ENCODE results near the gene FRAS1. TPM values are rescaled to one million over a fixed set of nuclear protein-coding genes. Genes with fewer than 3 reads are reported as not detected.

FRAS1 gene
- total RNA-seq, 1 donor from 2014 or later = 8.8 TPM

DNA sequence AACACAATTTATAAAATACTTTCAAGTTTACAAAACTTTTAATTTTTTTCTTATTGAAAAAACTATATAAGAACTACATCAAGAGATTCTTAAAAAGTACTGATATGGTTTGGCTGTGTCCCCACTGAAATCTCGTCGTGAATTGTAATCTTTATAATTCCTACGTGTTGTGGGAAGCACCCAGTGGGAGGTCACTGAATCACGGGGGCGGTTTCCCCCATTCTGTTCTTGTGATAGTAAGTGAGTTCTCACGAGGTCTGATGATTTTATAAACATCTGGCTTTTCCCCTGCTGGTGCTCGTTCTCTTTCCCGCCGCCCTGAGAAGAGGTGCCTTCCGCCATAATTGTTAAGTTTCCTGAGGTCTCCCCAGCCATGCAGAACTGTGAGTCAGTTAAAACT, 88.5 kb downstream of the FRAS1 start:
- H3K9me3 ChIP-seq = no peaks in the 10 kb centered on the region
- TF ChIP-seq POLR2AphosphoS5 (IDR thresholded peaks at IDR 0.05; ENCODE audit: insufficient read depth in 1 of 2, low read depth in 1 of 2) (no peak), POLR2A (IDR thresholded peaks at IDR 0.05) (no peak)
- TF ChIP-seq, protein P1, sequence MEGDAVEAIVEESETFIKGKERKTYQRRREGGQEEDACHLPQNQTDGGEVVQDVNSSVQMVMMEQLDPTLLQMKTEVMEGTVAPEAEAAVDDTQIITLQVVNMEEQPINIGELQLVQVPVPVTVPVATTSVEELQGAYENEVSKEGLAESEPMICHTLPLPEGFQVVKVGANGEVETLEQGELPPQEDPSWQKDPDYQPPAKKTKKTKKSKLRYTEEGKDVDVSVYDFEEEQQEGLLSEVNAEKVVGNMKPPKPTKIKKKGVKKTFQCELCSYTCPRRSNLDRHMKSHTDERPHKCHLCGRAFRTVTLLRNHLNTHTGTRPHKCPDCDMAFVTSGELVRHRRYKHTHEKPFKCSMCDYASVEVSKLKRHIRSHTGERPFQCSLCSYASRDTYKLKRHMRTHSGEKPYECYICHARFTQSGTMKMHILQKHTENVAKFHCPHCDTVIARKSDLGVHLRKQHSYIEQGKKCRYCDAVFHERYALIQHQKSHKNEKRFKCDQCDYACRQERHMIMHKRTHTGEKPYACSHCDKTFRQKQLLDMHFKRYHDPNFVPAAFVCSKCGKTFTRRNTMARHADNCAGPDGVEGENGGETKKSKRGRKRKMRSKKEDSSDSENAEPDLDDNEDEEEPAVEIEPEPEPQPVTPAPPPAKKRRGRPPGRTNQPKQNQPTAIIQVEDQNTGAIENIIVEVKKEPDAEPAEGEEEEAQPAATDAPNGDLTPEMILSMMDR (IDR thresholded peaks at IDR 0.05) = no peak
- peaks cover 8% of the 10 kb centered on the region for H3K4me1 ChIP-seq
- no peak overlapping the region for H3K4me3 ChIP-seq
- H3K27me3 ChIP-seq = no peaks in the 10 kb centered on the region
- DNase-seq (ENCODE audit: extremely low spot score in 2 of 2) = no peak
- intact Hi-C loops (cut with DNase I) = no loop called here
- H3K27ac ChIP-seq = no peak overlapping the region
- no peaks in the 10 kb centered on the region for H3K36me3 ChIP-seq

DNA sequence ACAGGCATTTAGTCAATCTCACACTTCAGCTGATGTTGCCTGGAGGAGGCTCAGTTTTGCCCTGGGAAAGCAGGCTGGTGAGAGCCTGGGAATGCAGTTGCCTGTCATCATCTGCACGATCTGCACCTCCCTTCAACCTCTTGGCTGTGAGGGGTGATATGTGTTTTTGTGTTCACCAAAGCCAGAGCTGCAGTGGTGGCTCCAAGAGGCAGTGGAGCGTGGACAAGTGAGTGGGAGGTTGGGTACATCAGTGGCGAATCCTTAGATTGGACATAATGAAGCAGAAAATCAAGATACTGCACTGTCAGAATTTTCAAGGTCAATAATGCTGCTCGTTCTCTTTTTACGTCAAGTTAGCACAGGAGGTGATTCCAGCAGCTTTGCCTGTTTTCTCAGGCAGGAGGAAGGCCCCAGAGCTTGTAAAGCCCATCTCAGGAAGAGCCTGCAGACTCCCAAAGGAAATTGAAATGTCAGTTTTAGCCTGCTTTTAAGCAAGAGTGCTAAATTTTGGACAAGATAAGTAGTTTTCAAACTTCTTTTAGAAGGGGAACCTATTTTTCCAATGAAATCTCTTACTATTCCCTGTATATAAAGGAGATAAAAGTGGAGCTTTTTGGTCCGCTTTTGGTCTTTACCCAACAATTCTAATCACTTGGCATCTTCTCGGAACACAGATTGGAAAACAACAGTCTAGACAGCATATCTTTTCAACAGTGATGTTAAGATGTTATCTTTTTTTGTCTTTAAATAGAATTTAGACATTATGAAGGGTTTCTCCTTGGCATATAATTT, 92.8 kb downstream of the FRAS1 start:
- Histone ChIP-seq H3K36me3 (no peaks in the 10 kb centered on the region), H3K4me1 (peaks cover 9% of the 10 kb centered on the region), H3K27ac (no peak overlapping the region), H3K4me3 (no peak overlapping the region), H3K27me3 (no peaks in the 10 kb centered on the region), H3K9me3 (no peaks in the 10 kb centered on the region)
- intact Hi-C loops (cut with DNase I) = no loop called here
- DNase-seq (ENCODE audit: extremely low spot score in 2 of 2) = no peak
- TF ChIP-seq POLR2A (IDR thresholded peaks at IDR 0.05) = no peak
- TF ChIP-seq, protein P1 (IDR thresholded peaks at IDR 0.05) = no peak
- no peak for TF ChIP-seq POLR2AphosphoS5 (IDR thresholded peaks at IDR 0.05; ENCODE audit: insufficient read depth in 1 of 2, low read depth in 1 of 2)

DNA sequence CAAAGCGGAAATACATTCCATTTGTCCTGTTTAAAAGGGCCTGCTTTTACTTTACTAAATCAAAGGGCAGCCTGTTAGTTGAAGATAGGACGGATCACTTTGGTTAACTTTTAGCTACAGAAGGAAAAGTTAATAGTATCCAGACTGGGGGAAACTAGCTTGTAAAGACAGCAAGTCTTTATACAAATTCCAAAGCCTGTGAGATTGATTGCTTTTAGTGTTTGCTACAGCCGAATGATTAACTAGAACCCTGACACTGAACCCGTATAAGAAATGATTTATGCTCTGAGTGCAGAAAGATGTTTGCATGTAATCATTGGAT, 93.4 kb downstream of the FRAS1 start:
- DNase-seq (ENCODE audit: extremely low spot score in 2 of 2) = no peak
- intact Hi-C loops (cut with DNase I) = no loop called here
- no peaks in the 10 kb centered on the region for H3K27me3 ChIP-seq
- TF ChIP-seq, protein P1 (IDR thresholded peaks at IDR 0.05) = no peak
- no peak for TF ChIP-seq POLR2AphosphoS5 (IDR thresholded peaks at IDR 0.05; ENCODE audit: insufficient read depth in 1 of 2, low read depth in 1 of 2)
- TF ChIP-seq POLR2A (IDR thresholded peaks at IDR 0.05) = no peak
- H3K36me3 ChIP-seq = no peaks in the 10 kb centered on the region
- no peaks in the 10 kb centered on the region for H3K9me3 ChIP-seq
- no peak overlapping the region for H3K27ac ChIP-seq
- no peak overlapping the region for H3K4me3 ChIP-seq
- peaks cover 9% of the 10 kb centered on the region for H3K4me1 ChIP-seq

DNA sequence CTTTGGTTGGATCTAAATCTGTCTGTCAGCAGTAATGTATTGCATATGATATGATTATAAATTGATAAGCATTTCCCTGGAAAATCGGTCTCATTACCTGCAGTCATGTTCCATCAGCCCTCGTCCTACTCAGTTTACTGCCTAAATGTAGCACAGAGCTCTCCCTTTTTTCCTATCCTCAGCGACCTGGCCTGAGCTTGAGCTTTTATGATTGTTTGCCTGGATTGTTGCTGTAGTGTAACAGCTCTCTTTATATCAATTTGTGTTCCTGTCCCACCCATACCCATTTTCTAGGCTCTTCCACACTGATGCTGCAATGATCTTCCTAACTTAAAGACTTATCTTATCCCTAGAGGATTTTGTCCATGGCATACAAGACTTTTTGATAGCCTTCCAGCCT, 95.7 kb downstream of the FRAS1 start:
- H3K9me3 ChIP-seq = no peaks in the 10 kb centered on the region
- DNase-seq (ENCODE audit: extremely low spot score in 2 of 2) = no peak
- intact Hi-C loops (cut with DNase I) = no loop called here
- no peak overlapping the region for H3K4me3 ChIP-seq
- H3K36me3 ChIP-seq = no peaks in the 10 kb centered on the region
- no peak overlapping the region for H3K27ac ChIP-seq
- TF ChIP-seq POLR2AphosphoS5 (IDR thresholded peaks at IDR 0.05; ENCODE audit: insufficient read depth in 1 of 2, low read depth in 1 of 2) (no peak), POLR2A (IDR thresholded peaks at IDR 0.05) (no peak)
- TF ChIP-seq, protein P1 (IDR thresholded peaks at IDR 0.05) = no peak
- H3K4me1 ChIP-seq = peaks cover 9% of the 10 kb centered on the region
- no peaks in the 10 kb centered on the region for H3K27me3 ChIP-seq

DNA sequence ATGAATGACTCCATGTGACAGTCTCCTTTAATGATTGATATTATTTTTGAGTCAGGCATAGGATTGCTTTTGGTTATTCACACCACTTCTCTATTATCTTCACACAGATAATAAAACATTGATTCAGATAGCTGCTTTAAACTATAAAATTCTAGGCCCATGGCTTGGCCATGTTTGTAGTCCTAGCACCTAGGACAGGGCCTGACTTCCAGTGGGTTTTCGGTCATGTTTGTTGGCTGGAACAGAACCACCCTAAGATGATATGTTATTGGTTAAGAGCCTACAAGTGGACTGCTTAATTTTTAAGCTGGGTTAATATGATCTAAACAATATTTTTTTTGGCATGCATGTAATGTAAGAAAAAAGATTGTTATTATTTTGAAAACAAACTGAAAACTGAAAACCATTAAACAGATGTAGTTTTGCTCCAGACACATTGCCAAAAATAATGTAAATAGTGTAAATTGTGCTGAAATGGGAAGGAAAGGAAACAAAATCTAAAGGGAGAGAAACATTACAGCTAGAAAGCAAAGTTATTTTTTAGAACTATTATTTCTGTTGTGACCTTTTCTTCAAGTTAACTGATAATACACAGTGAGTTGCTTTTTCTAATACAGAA, 98.0 kb downstream of the FRAS1 start:
- Histone ChIP-seq H3K27me3 (no peaks in the 10 kb centered on the region), H3K4me3 (no peak overlapping the region), H3K36me3 (no peaks in the 10 kb centered on the region), H3K9me3 (no peaks in the 10 kb centered on the region), H3K27ac (no peak overlapping the region), H3K4me1 (peaks cover 6% of the 10 kb centered on the region)
- intact Hi-C loops (cut with DNase I) = no loop called here
- TF ChIP-seq POLR2A (IDR thresholded peaks at IDR 0.05) (no peak), POLR2AphosphoS5 (IDR thresholded peaks at IDR 0.05; ENCODE audit: insufficient read depth in 1 of 2, low read depth in 1 of 2) (no peak)
- TF ChIP-seq, protein P1 (IDR thresholded peaks at IDR 0.05) = no peak
- no peak for DNase-seq (ENCODE audit: extremely low spot score in 2 of 2)

Data from vagina (tissue), 2 donors.